ENCODE data around the gene NCKAP5. TPM values are rescaled to one million over a fixed set of nuclear protein-coding genes. Genes with fewer than 3 reads are reported as not detected.

Gene NCKAP5
- total and polyA plus RNA-seq, 2 experiments from 2014 or later: 2.2 to 5.5 TPM

DNA sequence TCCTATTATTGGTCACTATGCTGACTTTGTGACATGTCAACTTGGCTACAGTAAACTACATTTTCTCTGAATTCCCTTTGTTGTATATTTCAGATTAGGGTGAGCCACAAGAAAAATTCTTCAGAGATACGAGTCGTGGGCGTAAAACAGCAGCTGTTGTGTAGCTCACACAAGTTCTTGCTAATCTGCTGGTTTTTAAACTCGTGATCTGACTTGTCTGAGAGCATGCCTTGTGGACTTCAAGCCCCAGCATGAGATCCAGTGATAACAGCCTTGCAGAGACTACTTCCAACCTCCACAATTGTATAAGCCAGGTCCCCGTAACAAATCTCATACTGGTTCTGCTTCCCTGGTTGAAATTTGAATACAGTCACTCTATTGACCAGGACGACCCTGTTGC lies 638.5 kb downstream of the NCKAP5 start:
- Histone ChIP-seq H4K20me1 (ENCODE audit: insufficient read depth, poor library complexity, severe bottlenecking) (no peaks in the 10 kb centered on the region), H3K4me2 (no peak overlapping the region), H3K36me3 (replicated peaks; ENCODE audit: insufficient read depth, low read depth) (no peaks in the 10 kb centered on the region), H3K9me2 (replicated peaks; ENCODE audit: insufficient read depth) (no peaks in the 10 kb centered on the region), H3K27ac (no peak overlapping the region), H3K4me3 (no peak overlapping the region), H3K27me3 (no peaks in the 10 kb centered on the region), H3K4me1 (ENCODE audit: insufficient read depth) (no peaks in the 10 kb centered on the region), H3K9me3 (ENCODE audit: low read depth) (no peaks in the 10 kb centered on the region), H2AFZ (no peak overlapping the region), H3K79me2 (no peaks in the 10 kb centered on the region)
- 47% methylated on average over 6 of the region's 6 CpGs for WGBS (ENCODE audit: low lambda C conversion rate, missing lambda C conversion rate)
- TF ChIP-seq EZH2phosphoT487 (IDR thresholded peaks at IDR 0.05; ENCODE audit: low read depth, severe bottlenecking, unreplicated experiment) (no peak), EZH2 (IDR thresholded peaks at IDR 0.05; ENCODE audit: borderline replicate concordance) (no peak)
- TF ChIP-seq, protein P1, sequence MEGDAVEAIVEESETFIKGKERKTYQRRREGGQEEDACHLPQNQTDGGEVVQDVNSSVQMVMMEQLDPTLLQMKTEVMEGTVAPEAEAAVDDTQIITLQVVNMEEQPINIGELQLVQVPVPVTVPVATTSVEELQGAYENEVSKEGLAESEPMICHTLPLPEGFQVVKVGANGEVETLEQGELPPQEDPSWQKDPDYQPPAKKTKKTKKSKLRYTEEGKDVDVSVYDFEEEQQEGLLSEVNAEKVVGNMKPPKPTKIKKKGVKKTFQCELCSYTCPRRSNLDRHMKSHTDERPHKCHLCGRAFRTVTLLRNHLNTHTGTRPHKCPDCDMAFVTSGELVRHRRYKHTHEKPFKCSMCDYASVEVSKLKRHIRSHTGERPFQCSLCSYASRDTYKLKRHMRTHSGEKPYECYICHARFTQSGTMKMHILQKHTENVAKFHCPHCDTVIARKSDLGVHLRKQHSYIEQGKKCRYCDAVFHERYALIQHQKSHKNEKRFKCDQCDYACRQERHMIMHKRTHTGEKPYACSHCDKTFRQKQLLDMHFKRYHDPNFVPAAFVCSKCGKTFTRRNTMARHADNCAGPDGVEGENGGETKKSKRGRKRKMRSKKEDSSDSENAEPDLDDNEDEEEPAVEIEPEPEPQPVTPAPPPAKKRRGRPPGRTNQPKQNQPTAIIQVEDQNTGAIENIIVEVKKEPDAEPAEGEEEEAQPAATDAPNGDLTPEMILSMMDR (IDR thresholded peaks at IDR 0.05; ENCODE audit: poor library complexity): no peak
- peak; percentile 11 for DNase-seq (ENCODE audit: low spot score)

DNA sequence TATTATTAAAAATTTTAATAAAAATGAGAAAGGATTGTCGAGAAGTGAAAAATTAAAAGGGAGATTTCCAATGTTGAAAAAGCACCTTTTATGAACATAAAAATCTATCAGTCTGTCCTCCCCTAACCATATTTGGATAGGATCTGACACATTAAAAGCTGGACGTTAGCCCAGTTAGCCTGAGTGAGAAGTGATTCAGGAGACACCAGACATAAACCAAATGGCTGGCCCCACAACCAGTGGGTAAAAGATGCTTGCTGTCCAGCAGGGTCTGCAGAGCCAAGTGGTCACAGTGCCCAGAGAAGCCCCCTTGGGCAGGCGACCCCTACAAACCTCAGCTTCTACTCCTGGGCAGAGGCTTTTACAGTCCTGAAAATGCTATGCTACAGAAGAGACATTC lies 644.5 kb downstream of the NCKAP5 start:
- Histone ChIP-seq H3K27me3 (no peaks in the 10 kb centered on the region), H3K36me3 (replicated peaks; ENCODE audit: insufficient read depth, low read depth) (no peaks in the 10 kb centered on the region), H3K79me2 (no peaks in the 10 kb centered on the region), H3K9me2 (replicated peaks; ENCODE audit: insufficient read depth) (no peaks in the 10 kb centered on the region), H3K4me1 (ENCODE audit: insufficient read depth) (no peaks in the 10 kb centered on the region), H3K4me2 (no peak overlapping the region), H3K9me3 (ENCODE audit: low read depth) (no peaks in the 10 kb centered on the region), H3K4me3 (no peak overlapping the region), H3K27ac (no peak overlapping the region), H4K20me1 (ENCODE audit: insufficient read depth, poor library complexity, severe bottlenecking) (no peaks in the 10 kb centered on the region), H2AFZ (no peak overlapping the region)
- TF ChIP-seq EZH2phosphoT487 (IDR thresholded peaks at IDR 0.05; ENCODE audit: low read depth, severe bottlenecking, unreplicated experiment) (no peak), EZH2 (IDR thresholded peaks at IDR 0.05; ENCODE audit: borderline replicate concordance) (no peak)
- TF ChIP-seq, protein P1 (IDR thresholded peaks at IDR 0.05; ENCODE audit: poor library complexity): no peak
- peak; percentile 9 for DNase-seq (ENCODE audit: low spot score)
- 66% methylated on average over 3 of the region's 3 CpGs for WGBS (ENCODE audit: low lambda C conversion rate, missing lambda C conversion rate)

DNA sequence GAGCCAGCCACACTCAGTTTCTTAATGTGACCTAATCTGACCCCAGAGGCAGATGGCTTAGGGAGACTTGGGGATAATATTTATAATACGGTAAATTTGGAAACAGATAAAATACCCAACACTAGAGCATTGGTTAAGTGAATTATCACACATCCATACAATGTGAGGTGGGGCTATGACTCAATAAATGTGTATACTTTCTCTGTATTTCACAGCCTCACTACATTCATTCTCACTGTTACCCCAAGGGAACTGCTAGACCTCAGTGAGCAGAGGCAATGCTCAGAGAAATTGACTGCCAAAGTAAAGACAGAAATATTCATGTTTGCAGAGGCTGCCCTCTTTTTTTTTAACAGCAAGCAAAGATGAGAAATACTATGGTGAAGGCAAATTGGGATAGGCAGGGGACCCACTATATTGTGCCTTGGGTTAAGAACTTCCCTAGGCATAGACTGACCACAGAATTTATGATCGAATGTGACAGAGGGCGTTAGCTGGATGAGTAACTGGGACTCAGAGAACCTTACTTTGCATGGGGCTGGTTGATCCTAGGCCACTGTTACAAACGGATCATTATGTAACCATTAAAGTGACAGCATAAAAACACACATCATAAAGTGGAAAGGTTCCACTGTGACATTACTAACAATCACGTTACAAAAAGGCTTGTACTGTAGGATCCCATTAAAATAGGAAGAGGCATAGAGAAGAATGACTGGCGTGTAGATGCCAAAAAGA lies 652.3 kb downstream of the NCKAP5 start:
- no peaks in the 10 kb centered on the region for H3K9me2 ChIP-seq (replicated peaks; ENCODE audit: insufficient read depth)
- TF ChIP-seq, protein P1 (IDR thresholded peaks at IDR 0.05; ENCODE audit: poor library complexity): no peak
- TF ChIP-seq EZH2 (IDR thresholded peaks at IDR 0.05; ENCODE audit: borderline replicate concordance): no peak
- no peak for TF ChIP-seq EZH2phosphoT487 (IDR thresholded peaks at IDR 0.05; ENCODE audit: low read depth, severe bottlenecking, unreplicated experiment)
- H3K27ac ChIP-seq: no peak overlapping the region
- H3K4me1 ChIP-seq (ENCODE audit: insufficient read depth): no peaks in the 10 kb centered on the region
- 83% methylated on average over 6 of the region's 6 CpGs for WGBS (ENCODE audit: low lambda C conversion rate, missing lambda C conversion rate)
- H3K4me2 ChIP-seq: no peak overlapping the region
- no peaks in the 10 kb centered on the region for H3K79me2 ChIP-seq
- no peak overlapping the region for H2AFZ ChIP-seq
- H4K20me1 ChIP-seq (ENCODE audit: insufficient read depth, poor library complexity, severe bottlenecking): no peaks in the 10 kb centered on the region
- no peak for DNase-seq (ENCODE audit: low spot score)
- H3K27me3 ChIP-seq: no peaks in the 10 kb centered on the region
- H3K9me3 ChIP-seq (ENCODE audit: low read depth): no peaks in the 10 kb centered on the region
- no peak overlapping the region for H3K4me3 ChIP-seq
- H3K36me3 ChIP-seq (replicated peaks; ENCODE audit: insufficient read depth, low read depth): no peaks in the 10 kb centered on the region
